HEK293 (cell line): ENCODE measurements around the gene RAD51C.

Experiments
- BCL11A ChIP-seq: fragments of 450-650 bp; formaldehyde crosslinking; IDR thresholded peaks from 2 replicates; pipeline ENCODE4 v1.5.1; 2016; ENCODE audit warnings: low read depth, missing biosample characterization, missing genetic modification characterization
- GFI1B ChIP-seq: fragments of 450-650 bp; formaldehyde crosslinking; IDR thresholded peaks from 2 replicates; pipeline ENCODE4 v1.5.1; 2016; ENCODE audit warnings: missing biosample characterization, missing genetic modification characterization
- GLIS1 ChIP-seq: fragments of 450-650 bp; formaldehyde crosslinking; IDR thresholded peaks from 2 replicates; pipeline ENCODE4 v1.5.1; 2016; ENCODE audit warnings: missing biosample characterization, missing genetic modification characterization
- GLIS2 ChIP-seq: fragments of 450-650 bp; formaldehyde crosslinking; IDR thresholded peaks from 2 replicates; pipeline ENCODE4 v1.5.1; 2016; ENCODE audit warnings: missing biosample characterization, missing genetic modification characterization
- HIC1 ChIP-seq: fragments of 450-650 bp; formaldehyde crosslinking; IDR thresholded peaks from 2 replicates; pipeline ENCODE4 v1.5.1; 2016; ENCODE audit warnings: missing biosample characterization, missing genetic modification characterization
- KLF9 ChIP-seq: fragments of 450-650 bp; formaldehyde crosslinking; IDR thresholded peaks from 2 replicates; pipeline ENCODE4 v1.5.1; 2016; ENCODE audit warnings: missing biosample characterization, missing genetic modification characterization, low read depth
- OSR2 ChIP-seq: fragments of 450-650 bp; formaldehyde crosslinking; IDR thresholded peaks from 2 replicates; pipeline ENCODE4 v1.5.1; 2016; ENCODE audit warnings: missing biosample characterization, missing genetic modification characterization
- PATZ1 ChIP-seq: fragments of 450-650 bp; formaldehyde crosslinking; IDR thresholded peaks from 2 replicates; pipeline ENCODE4 v1.5.1; 2016; ENCODE audit warnings: missing biosample characterization, missing genetic modification characterization
- SCRT2 ChIP-seq: fragments of 450-650 bp; formaldehyde crosslinking; IDR thresholded peaks from 2 replicates; pipeline ENCODE4 v1.5.1; 2016; ENCODE audit warnings: missing biosample characterization, missing genetic modification characterization
- WT1 ChIP-seq: fragments of 450-650 bp; formaldehyde crosslinking; IDR thresholded peaks from 2 replicates; pipeline ENCODE4 v1.5.1; 2016; ENCODE audit warnings: missing biosample characterization, missing genetic modification characterization
- ZBTB20 ChIP-seq: fragments of 450-650 bp; formaldehyde crosslinking; IDR thresholded peaks from 2 replicates; pipeline ENCODE4 v1.5.1; 2016; ENCODE audit warnings: missing biosample characterization, missing genetic modification characterization
- ZFP3 ChIP-seq: fragments of 450-650 bp; formaldehyde crosslinking; IDR thresholded peaks from 2 replicates; pipeline ENCODE4 v1.5.1; 2016; ENCODE audit warnings: low read depth, missing biosample characterization, missing genetic modification characterization
- ZFP69B ChIP-seq: fragments of 450-650 bp; formaldehyde crosslinking; IDR thresholded peaks from 2 replicates; pipeline ENCODE4 v1.5.1; 2016; ENCODE audit warnings: missing biosample characterization, missing genetic modification characterization
- ZNF121 ChIP-seq: fragments of 450-650 bp; formaldehyde crosslinking; IDR thresholded peaks from 2 replicates; pipeline ENCODE4 v1.5.1; 2016; ENCODE audit warnings: missing biosample characterization, missing genetic modification characterization
- ZNF133 ChIP-seq: fragments of 450-650 bp; formaldehyde crosslinking; IDR thresholded peaks from 2 replicates; pipeline ENCODE4 v1.5.1; 2016; ENCODE audit warnings: missing biosample characterization, missing genetic modification characterization
- ZNF211 ChIP-seq: fragments of 450-650 bp; formaldehyde crosslinking; IDR thresholded peaks from 2 replicates; pipeline ENCODE4 v1.5.1; 2016; ENCODE audit warnings: low read depth, missing biosample characterization, missing genetic modification characterization
- ZNF221 ChIP-seq: fragments of 450-650 bp; formaldehyde crosslinking; IDR thresholded peaks from 2 replicates; pipeline ENCODE4 v1.5.1; 2017; ENCODE audit warnings: missing biosample characterization, missing genetic modification characterization, borderline replicate concordance
- ZNF239 ChIP-seq: fragments of 450-650 bp; formaldehyde crosslinking; IDR thresholded peaks from 2 replicates; pipeline ENCODE4 v1.5.1; 2016; ENCODE audit warnings: missing biosample characterization, missing genetic modification characterization
- ZNF266 ChIP-seq: fragments of 450-650 bp; formaldehyde crosslinking; IDR thresholded peaks from 2 replicates; pipeline ENCODE4 v1.5.1; 2016; ENCODE audit warnings: missing biosample characterization, missing genetic modification characterization, low read depth
- ZNF274 ChIP-seq, 2 experiments: fragments of 200-500 bp in 1 of 2; fragments of 450-650 bp in 1 of 2; sonication (Bioruptor generic) in 1 of 2; formaldehyde crosslinking in 1 of 2; IDR thresholded peaks; 2 replicates each; pipeline versions ENCODE4 v1.5.1 to v1.6.1; 2014 to 2016; ENCODE audit warnings: borderline replicate concordance in 1 of 2, inconsistent platforms in 1 of 2, low read length in 1 of 2, missing biosample characterization in 1 of 2, missing genetic modification characterization in 1 of 2
- ZNF311 ChIP-seq: fragments of 450-650 bp; formaldehyde crosslinking; IDR thresholded peaks from 2 replicates; pipeline ENCODE4 v1.5.1; 2017; ENCODE audit warnings: missing biosample characterization, missing genetic modification characterization, borderline replicate concordance
- ZNF391 ChIP-seq: fragments of 450-650 bp; formaldehyde crosslinking; IDR thresholded peaks from 2 replicates; pipeline ENCODE4 v1.5.1; 2016; ENCODE audit warnings: low read depth, missing biosample characterization, missing genetic modification characterization, borderline replicate concordance
- ZNF423 ChIP-seq: fragments of 450-650 bp; formaldehyde crosslinking; IDR thresholded peaks from 2 replicates; pipeline ENCODE4 v1.5.1; 2016; ENCODE audit warnings: missing biosample characterization, missing genetic modification characterization
- ZNF549 ChIP-seq: fragments of 450-650 bp; IDR thresholded peaks from 2 replicates; pipeline ENCODE4 v1.5.1; 2018; ENCODE audit warnings: missing biosample characterization, missing genetic modification characterization, mild to moderate bottlenecking, inconsistent platforms, moderate library complexity
- ZNF580 ChIP-seq: fragments of 450-650 bp; formaldehyde crosslinking; IDR thresholded peaks from 2 replicates; pipeline ENCODE4 v1.5.1; 2016; ENCODE audit warnings: missing biosample characterization, missing genetic modification characterization
- ZNF623 ChIP-seq: fragments of 450-650 bp; formaldehyde crosslinking; IDR thresholded peaks from 2 replicates; pipeline ENCODE4 v1.5.1; 2016; ENCODE audit warnings: missing biosample characterization, missing genetic modification characterization
- ZNF645 ChIP-seq: fragments of 450-650 bp; formaldehyde crosslinking; IDR thresholded peaks from 2 replicates; pipeline ENCODE4; 2016; ENCODE audit warnings: missing biosample characterization, missing genetic modification characterization
- ZNF677 ChIP-seq: fragments of 450-650 bp; IDR thresholded peaks from 2 replicates; pipeline ENCODE4 v1.5.0; 2018; ENCODE audit warnings: missing biosample characterization, mild to moderate bottlenecking, missing genetic modification characterization, moderate library complexity
- ZNF768 ChIP-seq: fragments of 450-650 bp; formaldehyde crosslinking; IDR thresholded peaks from 2 replicates; pipeline ENCODE4 v1.5.1; 2018; ENCODE audit warnings: missing biosample characterization, mild to moderate bottlenecking, missing genetic modification characterization
- ZNF791 ChIP-seq: fragments of 450-650 bp; formaldehyde crosslinking; IDR thresholded peaks from 2 replicates; pipeline ENCODE4 v1.5.1; 2016; ENCODE audit warnings: missing biosample characterization, missing genetic modification characterization
- ZSCAN16 ChIP-seq: fragments of 450-650 bp; formaldehyde crosslinking; IDR thresholded peaks from 2 replicates; pipeline ENCODE4 v1.5.1; 2016; ENCODE audit warnings: missing biosample characterization, missing genetic modification characterization
- ZSCAN30 ChIP-seq: fragments of 450-650 bp; IDR thresholded peaks from 2 replicates; pipeline ENCODE4 v1.5.1; 2018; ENCODE audit warnings: missing biosample characterization, mild to moderate bottlenecking, missing genetic modification characterization, moderate library complexity
- ZSCAN4 ChIP-seq: fragments of 450-650 bp; formaldehyde crosslinking; IDR thresholded peaks from 2 replicates; pipeline ENCODE4 v1.5.1; 2017; ENCODE audit warnings: missing biosample characterization, missing genetic modification characterization

Gene RAD51C

GRCh38 chr17:58658804-58659713 lies 33.3 kb upstream of the RAD51C start (continued):
- TF ChIP-seq ZNF677 (tag by site-specific recombination) = no peak
- TF ChIP-seq PATZ1 (tag by site-specific recombination) = peak; percentile 82
- peak; percentile 79; the same call in 1 of the 2 replicates for TF ChIP-seq BCL11A (tag by site-specific recombination)
- TF ChIP-seq ZNF768 (tag by site-specific recombination) = no peak
- no peak; the same call in 1 of the 2 replicates for TF ChIP-seq ZNF423 (tag by site-specific recombination)
- peak; percentile 51; the same call in 1 of the 2 replicates for TF ChIP-seq ZNF391 (tag by site-specific recombination)
- TF ChIP-seq ZSCAN30 (tag by site-specific recombination) = no peak; the same call in 1 of the 2 replicates
- peak; percentile 90 for TF ChIP-seq ZBTB20 (tag by site-specific recombination)
- no peak for TF ChIP-seq ZNF211
- no peak for TF ChIP-seq ZNF239 (tag by site-specific recombination)
- peak; percentile 74 for TF ChIP-seq GFI1B
- 0 out of 2 replicates have a peak, but pooled peaks have one; percentile 22 for TF ChIP-seq ZSCAN4 (tag by site-specific recombination)
- TF ChIP-seq ZSCAN16 (tag by site-specific recombination) = no peak; the same call in 1 of the 2 replicates
- peak; percentile 62; the same call in 1 of the 2 replicates for TF ChIP-seq ZFP69B (tag by site-specific recombination)
- TF ChIP-seq HIC1 (tag by site-specific recombination) = no peak
- TF ChIP-seq OSR2 (tag by site-specific recombination) = peak; percentile 66
- no peak for TF ChIP-seq ZNF791 (tag by site-specific recombination)
- no peak for TF ChIP-seq ZNF133 (tag by site-specific recombination)
- TF ChIP-seq ZNF549 (tag by site-specific recombination) = no peak
- peak; percentile 77 for TF ChIP-seq GLIS1 (tag by site-specific recombination)
- no peak for TF ChIP-seq ZNF274 (IDR thresholded peaks at IDR 0.05; ENCODE audit: low read length)
- no peak for TF ChIP-seq ZNF274 (tag by site-specific recombination; IDR thresholded peaks at IDR 0.05; ENCODE audit: borderline replicate concordance)
- peak; percentile 25; the same call in 1 of the 2 replicates for TF ChIP-seq KLF9 (tag by site-specific recombination)
- TF ChIP-seq ZFP3 (tag by site-specific recombination) = no peak
- TF ChIP-seq WT1 (tag by site-specific recombination) = peak; percentile 35
- peak; percentile 84; the same call in 1 of the 2 replicates for TF ChIP-seq ZNF580
- peak; percentile 49; the same call in 1 of the 2 replicates for TF ChIP-seq GLIS2 (tag by site-specific recombination)
- no peak for TF ChIP-seq ZNF311 (tag by site-specific recombination)
- peak; percentile 64; the same call in 1 of the 2 replicates for TF ChIP-seq ZNF121 (tag by site-specific recombination)
- no peak for TF ChIP-seq ZNF266 (tag by site-specific recombination)
- TF ChIP-seq ZNF645 (tag by site-specific recombination) = no peak; the same call in 1 of the 2 replicates
- TF ChIP-seq ZNF623 (tag by site-specific recombination) = peak; percentile 40; the same call in 1 of the 2 replicates
- peak; percentile 24; the same call in 1 of the 2 replicates for TF ChIP-seq ZNF221
- TF ChIP-seq SCRT2 (tag by site-specific recombination) = no peak; the same call in 1 of the 2 replicates
